Tibial artery (tissue), 4 donors: ENCODE data around the gene TANC2.

Experiments
- DNase-seq, 2 donors: peaks; one replicate each; pipeline ENCODE4 v3.0.0-alpha.2; 2019
- H3K27ac ChIP-seq, 2 donors: fragments of 200-600 bp; sonication (generic) in 1 of 2; 1 replicate in 1 of 2; 2 replicates in 1 of 2; pipeline ENCODE4 v1.5.1; 2018 to 2019; ENCODE audit warnings: mild to moderate bottlenecking in 1 of 2
- H3K27me3 ChIP-seq, 2 donors: fragments of 200-600 bp; sonication (generic) in 1 of 2; one replicate each; pipeline versions ENCODE4 v1.5.1 to v1.6.0; 2016 to 2019
- H3K36me3 ChIP-seq, 3 donors: fragments of 200-600 bp; sonication (generic) in 2 of 3; one replicate each; pipeline ENCODE4 v1.5.1; 2016 to 2019; ENCODE audit warnings: mild to moderate bottlenecking in 2 of 3
- H3K4me1 ChIP-seq, 4 donors: fragments of 200-600 bp; sonication (generic) in 2 of 4; 1 replicate in 3 of 4; 2 replicates in 1 of 4; pipeline ENCODE4 v1.5.1; 2016 to 2019
- H3K4me3 ChIP-seq, 2 donors: fragments of 200-600 bp; sonication (generic) in 1 of 2; 1 replicate in 1 of 2; 2 replicates in 1 of 2; pipeline ENCODE4 v1.5.1; 2018 to 2019; ENCODE audit warnings: mild to moderate bottlenecking in 2 of 2
- H3K9me3 ChIP-seq, 3 donors: fragments of 200-600 bp; sonication (generic) in 1 of 3; one replicate each; pipeline ENCODE4 v1.5.1; 2016 to 2019
- intact Hi-C: fragments of 100-400 bp; cut with DNase I; formaldehyde crosslinking; loops from one replicate; pipeline ENCODE4 v1.15.0; 2023; ENCODE audit warnings: low total_unique reads
- TF ChIP-seq, protein P1 (sequence below), 2 experiments: fragments of 200-600 bp in 1 of 2; fragments of 450-650 bp in 1 of 2; IDR thresholded peaks; one replicate each; pipeline ENCODE4 v1.5.1; 2017 to 2019; ENCODE audit warnings: antibody characterized with exemption in 2 of 2, mild to moderate bottlenecking in 1 of 2, moderate library complexity in 1 of 2

TANC2 gene

DNA sequence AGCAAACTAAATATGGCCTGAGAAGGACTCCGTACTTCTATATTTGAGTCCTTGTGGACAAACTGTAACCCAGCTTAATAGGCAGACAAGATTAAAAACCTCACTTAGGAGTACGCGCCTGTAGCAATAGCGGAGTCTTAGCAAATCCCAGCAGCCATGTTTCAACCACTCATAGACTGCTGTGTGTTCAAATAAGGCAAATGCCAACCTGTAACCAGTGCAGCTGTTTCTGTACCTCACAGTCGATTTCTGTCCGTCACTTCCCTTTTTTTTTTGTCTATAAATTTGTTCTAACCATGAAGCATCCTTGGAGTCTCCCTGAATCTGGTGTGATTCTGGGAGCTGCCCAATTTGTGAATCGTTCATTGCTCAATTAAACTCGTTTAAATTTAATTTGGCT lies 30.2 kb downstream of the TANC2 start:
- Histone ChIP-seq H3K4me1 (no peaks in the 10 kb centered on the region), H3K27ac (no peak overlapping the region), H3K36me3 (no peaks in the 10 kb centered on the region), H3K4me3 (no peak overlapping the region), H3K27me3 (no peaks in the 10 kb centered on the region), H3K9me3 (no peaks in the 10 kb centered on the region)
- TF ChIP-seq, protein P1, sequence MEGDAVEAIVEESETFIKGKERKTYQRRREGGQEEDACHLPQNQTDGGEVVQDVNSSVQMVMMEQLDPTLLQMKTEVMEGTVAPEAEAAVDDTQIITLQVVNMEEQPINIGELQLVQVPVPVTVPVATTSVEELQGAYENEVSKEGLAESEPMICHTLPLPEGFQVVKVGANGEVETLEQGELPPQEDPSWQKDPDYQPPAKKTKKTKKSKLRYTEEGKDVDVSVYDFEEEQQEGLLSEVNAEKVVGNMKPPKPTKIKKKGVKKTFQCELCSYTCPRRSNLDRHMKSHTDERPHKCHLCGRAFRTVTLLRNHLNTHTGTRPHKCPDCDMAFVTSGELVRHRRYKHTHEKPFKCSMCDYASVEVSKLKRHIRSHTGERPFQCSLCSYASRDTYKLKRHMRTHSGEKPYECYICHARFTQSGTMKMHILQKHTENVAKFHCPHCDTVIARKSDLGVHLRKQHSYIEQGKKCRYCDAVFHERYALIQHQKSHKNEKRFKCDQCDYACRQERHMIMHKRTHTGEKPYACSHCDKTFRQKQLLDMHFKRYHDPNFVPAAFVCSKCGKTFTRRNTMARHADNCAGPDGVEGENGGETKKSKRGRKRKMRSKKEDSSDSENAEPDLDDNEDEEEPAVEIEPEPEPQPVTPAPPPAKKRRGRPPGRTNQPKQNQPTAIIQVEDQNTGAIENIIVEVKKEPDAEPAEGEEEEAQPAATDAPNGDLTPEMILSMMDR (IDR thresholded peaks at IDR 0.05): no peak
- intact Hi-C loops: no loop called here
- DNase-seq: no peak

DNA sequence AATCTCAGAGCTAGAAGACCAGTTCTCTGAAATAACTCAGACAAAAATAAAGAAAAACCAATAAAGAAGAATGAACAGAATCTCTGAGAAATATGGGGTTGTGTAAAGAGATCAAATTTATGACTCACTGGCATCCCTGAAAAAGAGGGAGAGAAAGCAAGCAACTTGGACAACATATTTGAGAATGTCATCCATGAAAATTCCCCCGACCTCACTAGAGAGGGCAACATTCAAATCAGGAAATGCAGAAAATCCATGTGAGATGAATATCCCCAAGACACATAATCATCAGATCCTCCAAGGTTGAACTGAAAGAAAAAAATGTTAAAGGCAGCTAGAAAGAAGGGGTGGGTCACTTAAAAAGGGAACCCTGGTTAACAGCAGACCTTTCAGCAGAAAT lies 32.1 kb downstream of the TANC2 start:
- TF ChIP-seq, protein P1 (IDR thresholded peaks at IDR 0.05): no peak
- no peaks in the 10 kb centered on the region for H3K36me3 ChIP-seq
- no peak overlapping the region for H3K27ac ChIP-seq
- intact Hi-C loops: no loop called here
- DNase-seq: no peak
- H3K4me1 ChIP-seq: no peaks in the 10 kb centered on the region
- H3K27me3 ChIP-seq: no peaks in the 10 kb centered on the region
- H3K9me3 ChIP-seq: no peaks in the 10 kb centered on the region
- H3K4me3 ChIP-seq: no peak overlapping the region

DNA sequence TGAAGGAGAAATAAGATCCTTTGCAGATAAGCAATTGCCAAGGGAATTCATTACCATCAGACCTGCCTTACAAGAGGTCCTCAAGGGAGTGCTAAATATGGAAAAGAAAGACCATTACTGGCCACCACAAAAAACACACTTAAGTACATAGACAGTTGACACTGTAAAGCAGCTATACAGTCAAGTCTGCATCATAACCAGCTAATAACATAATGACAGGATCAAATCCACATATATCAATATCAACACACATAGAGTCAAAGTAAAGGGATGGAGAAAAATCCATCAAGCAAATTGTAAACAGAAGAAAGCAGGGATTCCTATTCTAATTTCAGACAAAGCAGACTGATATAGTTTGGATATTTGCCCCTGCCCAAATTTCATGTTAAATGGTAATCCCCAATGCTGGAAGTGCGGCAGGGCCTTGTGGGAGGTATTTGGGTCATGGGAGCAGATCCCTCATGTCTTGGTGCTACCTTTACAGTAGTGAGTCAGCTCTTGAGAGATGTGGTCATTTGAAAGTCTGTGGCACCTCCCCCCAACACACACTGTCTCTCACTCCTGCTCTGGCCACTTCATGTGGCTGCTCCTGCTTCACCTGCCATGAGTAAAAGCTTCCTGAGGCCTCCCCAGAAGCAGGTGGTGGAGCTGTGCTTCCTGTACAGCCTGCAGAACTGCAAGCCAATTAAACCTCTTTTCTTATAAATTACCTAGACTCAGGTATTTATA lies 32.8 kb downstream of the TANC2 start:
- no peak overlapping the region for H3K4me3 ChIP-seq
- TF ChIP-seq, protein P1 (IDR thresholded peaks at IDR 0.05): no peak
- H3K36me3 ChIP-seq: no peaks in the 10 kb centered on the region
- intact Hi-C loops: no loop called here
- H3K4me1 ChIP-seq: no peaks in the 10 kb centered on the region
- H3K27me3 ChIP-seq: no peaks in the 10 kb centered on the region
- H3K9me3 ChIP-seq: no peaks in the 10 kb centered on the region
- H3K27ac ChIP-seq: no peak overlapping the region
- no peak for DNase-seq

DNA sequence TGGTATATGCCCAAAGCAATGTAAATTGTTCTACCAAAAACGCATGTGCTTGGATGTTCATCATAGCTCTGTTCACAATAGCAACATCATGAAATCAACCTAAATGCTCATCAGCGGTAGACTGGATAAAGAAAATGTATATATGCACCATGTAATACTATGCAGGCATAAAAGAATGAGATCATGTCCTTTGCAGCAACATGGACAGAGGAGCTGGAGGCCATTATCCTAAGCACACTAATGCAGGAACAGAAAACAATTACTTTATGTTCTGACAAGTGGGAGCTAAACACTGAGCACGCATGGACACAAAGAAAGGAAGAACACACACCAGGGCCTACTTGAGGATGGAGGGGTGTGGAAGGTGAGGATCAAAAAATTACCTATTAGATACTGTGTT lies 33.7 kb downstream of the TANC2 start:
- Histone ChIP-seq H3K27me3 (no peaks in the 10 kb centered on the region), H3K9me3 (no peaks in the 10 kb centered on the region), H3K27ac (no peak overlapping the region), H3K4me1 (no peaks in the 10 kb centered on the region), H3K4me3 (no peak overlapping the region), H3K36me3 (no peaks in the 10 kb centered on the region)
- DNase-seq: no peak
- TF ChIP-seq, protein P1 (IDR thresholded peaks at IDR 0.05): no peak
- intact Hi-C loops: no loop called here

DNA sequence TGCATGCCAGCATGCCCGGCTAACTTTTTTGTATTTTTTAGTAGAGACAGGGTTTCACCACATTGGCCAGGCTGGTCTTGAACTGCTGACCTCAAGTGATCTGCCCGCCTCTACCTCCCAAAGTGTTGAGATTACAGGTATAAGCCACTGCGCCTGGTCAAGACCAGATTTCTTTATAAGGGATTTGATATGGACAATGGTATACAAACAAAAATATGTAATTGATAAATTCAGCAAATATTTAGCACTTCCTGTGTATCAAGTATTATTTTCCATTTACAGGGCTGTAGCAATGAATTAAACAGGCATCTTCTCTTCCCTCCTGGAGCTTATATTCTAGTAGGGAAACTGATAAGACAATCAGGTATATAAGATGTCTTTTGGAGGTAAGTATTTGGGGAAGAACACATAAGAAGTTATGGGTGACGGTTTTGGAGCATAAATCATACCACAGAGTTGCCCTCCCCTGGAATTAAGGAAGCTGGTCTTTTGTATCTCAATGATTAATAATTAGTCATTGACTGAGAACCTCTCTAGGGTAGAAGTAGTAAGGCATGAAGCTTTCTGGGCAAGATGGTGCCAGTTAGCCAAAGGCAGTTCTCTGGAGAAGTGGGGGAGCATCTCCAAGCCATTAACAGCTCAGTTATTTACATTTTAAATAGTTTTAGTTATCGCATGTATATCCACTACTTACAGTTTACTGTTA lies 35.8 kb downstream of the TANC2 start:
- TF ChIP-seq, protein P1 (IDR thresholded peaks at IDR 0.05): no peak
- Histone ChIP-seq H3K4me3 (no peak overlapping the region), H3K4me1 (no peaks in the 10 kb centered on the region), H3K9me3 (no peaks in the 10 kb centered on the region), H3K27ac (no peak overlapping the region), H3K27me3 (no peaks in the 10 kb centered on the region), H3K36me3 (no peaks in the 10 kb centered on the region)
- no peak for DNase-seq
- intact Hi-C loops: no loop called here
